WTC11 (cell line): ENCODE results near the gene CLK3.
"Not testable (repeated sequence)": the region's sequence is repeated elsewhere in the genome, so short reads cannot be mapped to it uniquely, and the experiment has no call there.

ENCODE experiments used
- CREB1 ChIP-seq: sonication (generic); formaldehyde crosslinking; IDR thresholded peaks from 2 replicates; pipeline ENCODE4 v1.8.0; 2023; ENCODE audit warnings: mild to moderate bottlenecking, missing genetic modification reagents
- GABPB1 ChIP-seq: sonication (generic); formaldehyde crosslinking; IDR thresholded peaks from 2 replicates; pipeline ENCODE4 v1.8.1; 2023; ENCODE audit warnings: mild to moderate bottlenecking, missing genetic modification reagents
- NR3C1 ChIP-seq: sonication (generic); formaldehyde crosslinking; conservative IDR thresholded peaks from 2 replicates; pipeline ENCODE4 v1.8.1; 2023; ENCODE audit warnings: low read depth, mild to moderate bottlenecking, missing genetic modification reagents
- SP1 ChIP-seq: sonication (generic); formaldehyde crosslinking; conservative IDR thresholded peaks from 2 replicates; pipeline ENCODE4 v1.8.1; 2022; ENCODE audit warnings: missing genetic modification reagents
- TF ChIP-seq, protein P1 (sequence below): fragments of 200-600 bp; IDR thresholded peaks from 2 replicates; pipeline ENCODE4 v1.8.0; 2022; ENCODE audit warnings: antibody characterized with exemption
- TF ChIP-seq, protein P2 (sequence below): fragments of 250-450 bp; sonication (Bioruptor Pico); IDR thresholded peaks from 2 replicates; pipeline ENCODE4 v2.1.2; 2022; ENCODE audit warnings: mild to moderate bottlenecking, moderate library complexity
- TF ChIP-seq, protein P3 (sequence below): sonication (generic); formaldehyde crosslinking; IDR thresholded peaks from 2 replicates; pipeline ENCODE4 v1.8.1; 2023; ENCODE audit warnings: mild to moderate bottlenecking, missing genetic modification reagents
- TF ChIP-seq, protein P4 (sequence below): sonication (generic); formaldehyde crosslinking; IDR thresholded peaks from 2 replicates; pipeline ENCODE4 v1.8.0; 2022; ENCODE audit warnings: mild to moderate bottlenecking, missing genetic modification reagents

DNA sequence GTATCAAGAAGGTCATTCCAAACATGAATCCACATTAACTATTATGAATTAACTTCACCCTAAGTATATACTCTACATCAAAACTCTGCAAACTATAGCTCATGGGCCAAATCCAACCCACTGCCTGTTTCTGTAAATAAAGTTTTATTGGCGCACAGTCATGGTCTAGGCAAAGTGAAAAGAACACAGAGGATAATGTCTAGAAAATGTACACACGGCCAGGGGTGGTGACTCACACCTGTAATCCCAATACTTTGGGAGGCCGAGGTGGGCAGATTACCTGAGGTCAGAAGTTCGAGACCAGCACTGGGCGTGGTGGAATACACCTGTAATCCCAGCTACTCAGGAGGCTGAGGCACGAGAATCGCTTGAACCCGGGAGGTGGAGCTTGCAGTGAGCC lies 45.6 kb downstream of the CLK3 start:
- TF ChIP-seq, protein P1, sequence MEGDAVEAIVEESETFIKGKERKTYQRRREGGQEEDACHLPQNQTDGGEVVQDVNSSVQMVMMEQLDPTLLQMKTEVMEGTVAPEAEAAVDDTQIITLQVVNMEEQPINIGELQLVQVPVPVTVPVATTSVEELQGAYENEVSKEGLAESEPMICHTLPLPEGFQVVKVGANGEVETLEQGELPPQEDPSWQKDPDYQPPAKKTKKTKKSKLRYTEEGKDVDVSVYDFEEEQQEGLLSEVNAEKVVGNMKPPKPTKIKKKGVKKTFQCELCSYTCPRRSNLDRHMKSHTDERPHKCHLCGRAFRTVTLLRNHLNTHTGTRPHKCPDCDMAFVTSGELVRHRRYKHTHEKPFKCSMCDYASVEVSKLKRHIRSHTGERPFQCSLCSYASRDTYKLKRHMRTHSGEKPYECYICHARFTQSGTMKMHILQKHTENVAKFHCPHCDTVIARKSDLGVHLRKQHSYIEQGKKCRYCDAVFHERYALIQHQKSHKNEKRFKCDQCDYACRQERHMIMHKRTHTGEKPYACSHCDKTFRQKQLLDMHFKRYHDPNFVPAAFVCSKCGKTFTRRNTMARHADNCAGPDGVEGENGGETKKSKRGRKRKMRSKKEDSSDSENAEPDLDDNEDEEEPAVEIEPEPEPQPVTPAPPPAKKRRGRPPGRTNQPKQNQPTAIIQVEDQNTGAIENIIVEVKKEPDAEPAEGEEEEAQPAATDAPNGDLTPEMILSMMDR: not testable (repeated sequence)
- not testable (repeated sequence) for TF ChIP-seq GABPB1 (CRISPR knock-in tag); SP1; CREB1; NR3C1 (CRISPR knock-in tag)
- TF ChIP-seq, protein P2, sequence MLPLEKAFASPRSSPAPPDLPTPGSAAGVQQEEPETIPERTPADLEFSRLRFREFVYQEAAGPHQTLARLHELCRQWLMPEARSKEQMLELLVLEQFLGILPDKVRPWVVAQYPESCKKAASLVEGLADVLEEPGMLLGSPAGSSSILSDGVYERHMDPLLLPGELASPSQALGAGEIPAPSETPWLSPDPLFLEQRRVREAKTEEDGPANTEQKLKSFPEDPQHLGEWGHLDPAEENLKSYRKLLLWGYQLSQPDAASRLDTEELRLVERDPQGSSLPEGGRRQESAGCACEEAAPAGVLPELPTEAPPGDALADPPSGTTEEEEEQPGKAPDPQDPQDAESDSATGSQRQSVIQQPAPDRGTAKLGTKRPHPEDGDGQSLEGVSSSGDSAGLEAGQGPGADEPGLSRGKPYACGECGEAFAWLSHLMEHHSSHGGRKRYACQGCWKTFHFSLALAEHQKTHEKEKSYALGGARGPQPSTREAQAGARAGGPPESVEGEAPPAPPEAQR (CRISPR knock-in tag): not testable (repeated sequence)
- TF ChIP-seq, protein P3, sequence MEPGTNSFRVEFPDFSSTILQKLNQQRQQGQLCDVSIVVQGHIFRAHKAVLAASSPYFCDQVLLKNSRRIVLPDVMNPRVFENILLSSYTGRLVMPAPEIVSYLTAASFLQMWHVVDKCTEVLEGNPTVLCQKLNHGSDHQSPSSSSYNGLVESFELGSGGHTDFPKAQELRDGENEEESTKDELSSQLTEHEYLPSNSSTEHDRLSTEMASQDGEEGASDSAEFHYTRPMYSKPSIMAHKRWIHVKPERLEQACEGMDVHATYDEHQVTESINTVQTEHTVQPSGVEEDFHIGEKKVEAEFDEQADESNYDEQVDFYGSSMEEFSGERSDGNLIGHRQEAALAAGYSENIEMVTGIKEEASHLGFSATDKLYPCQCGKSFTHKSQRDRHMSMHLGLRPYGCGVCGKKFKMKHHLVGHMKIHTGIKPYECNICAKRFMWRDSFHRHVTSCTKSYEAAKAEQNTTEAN (CRISPR knock-in tag): not testable (repeated sequence)
- TF ChIP-seq, protein P4, sequence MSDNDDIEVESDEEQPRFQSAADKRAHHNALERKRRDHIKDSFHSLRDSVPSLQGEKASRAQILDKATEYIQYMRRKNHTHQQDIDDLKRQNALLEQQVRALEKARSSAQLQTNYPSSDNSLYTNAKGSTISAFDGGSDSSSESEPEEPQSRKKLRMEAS: not testable (repeated sequence)
